C1 segment of cervical spinal cord (tissue), 14 donors: ENCODE data around the gene POLE3.
"Not testable (repeated sequence)": the region's sequence is repeated elsewhere in the genome, so short reads cannot be mapped to it uniquely, and the experiment has no call there.

Experiments
- DNase-seq, 14 donors: peaks; one replicate each; lab custom pipeline; 2025; lab: John Stamatoyannopoulos, UW

Gene POLE3

GRCh38 chr9:113410207-113410864, at the start of gene POLE3, which contains the start of gene C9orf43:
POLE3 (minus strand) TSS chr9:113410675; CDS start chr9:113410293, 382 bp downstream.
C9orf43 (plus strand) TSS chr9:113410747; CDS start chr9:113413494, 2,747 bp downstream.
- peak; percentile 64 to 99 (median 97) for DNase-seq

GRCh38 chr9:113456235-113456634, 45.8 kb upstream of the POLE3 start:
- no peak for DNase-seq

GRCh38 chr9:113454914-113455761, 44.7 kb upstream of the POLE3 start:
- no peak for DNase-seq

- no peak for DNase-seq
Measured at GRCh38 chr9:113452113-113452605, 41.7 kb upstream of the POLE3 start.

GRCh38 chr9:113449376-113449775, 38.9 kb upstream of the POLE3 start:
- DNase-seq = no peak

DNA sequence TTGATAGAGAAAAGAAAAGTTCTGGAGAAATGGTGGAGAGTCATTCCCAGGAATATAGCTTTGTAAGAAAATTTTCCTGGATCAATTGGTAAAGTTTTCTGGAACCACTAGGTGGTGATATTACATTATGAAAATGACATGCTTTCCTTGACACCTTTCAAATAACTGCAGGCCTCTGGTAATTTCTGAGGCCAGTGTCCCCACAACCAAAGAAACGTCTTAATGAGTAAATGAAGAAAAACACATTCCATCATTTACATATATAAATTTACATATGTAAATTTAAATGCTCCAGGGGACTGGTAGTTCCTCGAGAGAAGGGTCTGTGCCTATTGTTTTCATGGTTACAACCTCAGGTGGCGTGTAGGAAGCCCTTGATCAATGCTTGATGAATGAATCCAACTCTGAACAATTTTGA, 35.9 kb upstream of the POLE3 start:
- DNase-seq = peak in 2 of 14 donors; percentile 2 to 11

GRCh38 chr9:113444736-113445135, 34.3 kb upstream of the POLE3 start:
- DNase-seq = no peak

GRCh38 chr9:113437716-113438115, 27.2 kb upstream of the POLE3 start:
- DNase-seq = not testable (repeated sequence)

DNA sequence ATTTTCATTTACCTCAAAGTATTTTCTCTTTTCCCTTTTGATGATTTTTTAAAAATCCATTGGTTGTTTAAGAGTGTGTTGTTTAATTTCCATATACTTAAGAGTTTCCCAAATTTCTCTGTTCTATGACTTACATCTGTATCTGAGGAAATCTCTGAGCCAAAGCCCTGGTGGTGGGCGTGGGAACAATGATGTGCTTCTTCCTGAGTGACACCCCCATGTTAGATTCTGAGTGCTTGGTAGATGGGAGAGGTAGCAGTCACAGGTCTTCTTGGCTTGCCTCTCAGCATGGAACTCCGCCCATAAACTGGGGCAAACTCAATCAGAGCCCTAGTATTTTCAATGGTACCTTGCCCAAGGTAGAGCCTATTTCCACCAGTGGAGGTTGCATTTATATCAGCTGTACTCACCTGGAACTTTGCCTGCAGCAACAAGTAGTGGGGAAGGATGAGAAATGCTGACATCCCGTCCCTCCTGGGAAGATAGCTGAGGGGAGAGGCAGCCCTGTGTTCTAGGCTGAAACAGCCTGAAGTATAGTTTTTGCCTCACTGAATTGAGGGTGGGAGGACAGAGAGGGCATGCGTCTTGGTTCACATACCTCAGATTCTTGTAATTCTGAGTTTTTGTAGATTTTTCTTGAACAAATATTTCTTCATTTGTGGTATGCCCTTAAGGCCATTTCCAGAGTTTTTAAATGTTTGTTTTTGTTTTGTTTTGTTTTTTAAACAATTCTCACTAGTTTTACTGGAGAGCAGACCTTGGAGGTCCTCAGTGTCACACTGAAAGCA, 26.4 kb upstream of the POLE3 start:
- no peak for DNase-seq

DNA sequence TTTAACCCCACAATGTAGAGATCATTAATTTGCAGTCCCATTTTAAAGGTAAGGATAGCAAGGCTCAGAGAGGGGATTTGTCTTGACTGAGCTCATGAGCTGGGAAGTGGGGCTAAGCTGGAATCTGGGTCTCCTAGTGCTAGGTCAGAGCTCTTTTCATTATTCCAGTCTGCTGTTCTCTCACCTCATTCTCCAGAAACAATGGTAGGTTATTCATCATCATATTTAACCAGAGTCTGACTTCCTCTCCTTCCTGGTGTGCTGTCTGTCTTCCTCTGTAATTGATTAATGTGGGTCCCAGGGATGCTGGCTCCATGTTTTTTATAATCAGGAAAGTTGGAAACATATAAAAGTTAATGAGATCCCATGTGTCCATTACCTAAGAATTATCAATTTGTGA, 20.7 kb upstream of the POLE3 start:
- no peak for DNase-seq

DNA sequence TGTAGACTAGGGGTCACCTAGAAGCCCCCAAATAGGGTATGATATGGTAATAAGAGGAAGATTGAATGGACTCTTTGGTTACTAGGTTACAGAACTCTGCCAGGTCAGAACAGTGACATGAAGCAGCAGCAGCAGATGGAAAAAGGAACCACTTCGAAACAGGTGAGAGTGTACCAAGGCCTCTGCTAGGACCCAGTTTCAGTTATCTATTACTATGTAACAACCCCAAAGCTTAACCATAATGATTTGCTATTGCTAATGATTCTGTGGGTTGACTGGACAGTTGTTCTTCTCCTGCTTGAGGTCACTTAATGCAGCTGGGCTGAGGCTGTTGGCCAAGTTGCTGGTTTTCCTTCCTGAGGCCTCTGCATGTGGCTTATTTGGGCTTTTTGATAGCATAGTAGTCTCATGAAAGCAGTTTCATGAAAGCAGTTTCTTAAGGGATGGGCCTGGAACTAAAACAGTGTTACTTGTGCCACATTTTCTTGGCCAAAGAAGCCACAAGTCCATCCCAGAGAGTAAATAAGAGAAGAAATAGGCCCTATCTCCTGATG, 17.7 kb upstream of the POLE3 start:
- DNase-seq = no peak

- no peak for DNase-seq
Measured at GRCh38 chr9:113427629-113428028, 17.2 kb upstream of the POLE3 start.

DNA sequence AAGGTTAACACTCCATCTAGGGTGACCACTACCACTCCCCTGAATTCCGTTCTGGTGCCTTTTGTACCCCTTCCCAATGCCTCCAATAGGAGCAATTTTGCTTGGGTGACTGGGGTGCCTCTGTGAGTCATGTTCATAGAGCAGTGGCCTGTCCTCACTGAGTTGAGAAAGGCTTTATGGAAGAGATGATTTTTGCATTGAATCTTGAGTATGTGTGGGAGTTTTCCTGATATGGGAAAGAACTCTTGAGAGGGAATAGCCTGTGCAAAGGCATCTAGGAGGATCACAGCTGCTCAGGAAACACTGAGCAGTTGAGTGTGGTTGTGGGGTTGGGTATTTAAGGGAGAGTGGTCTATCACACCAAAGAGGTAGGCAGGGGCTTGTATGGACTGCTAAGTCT, 16.2 kb upstream of the POLE3 start:
- DNase-seq = no peak

DNA sequence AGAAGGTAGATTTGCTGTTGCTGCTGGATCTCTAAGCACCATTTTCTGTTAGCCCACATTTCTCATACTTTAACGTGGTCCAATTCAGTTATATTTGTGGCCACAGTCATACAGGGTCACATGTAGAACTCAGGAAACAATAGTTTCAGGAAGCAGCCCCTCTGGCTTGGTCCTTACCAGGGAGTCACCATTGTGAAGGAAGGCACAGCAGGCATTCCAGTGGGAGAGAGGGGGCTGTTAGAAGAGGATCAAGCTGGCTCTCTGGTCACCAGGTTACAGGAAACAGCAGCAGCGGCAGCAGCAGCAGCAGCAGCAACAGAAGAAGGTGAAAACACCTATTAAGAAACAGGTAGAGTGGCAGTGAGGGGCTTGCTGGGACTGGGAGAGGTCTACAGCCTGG, 14.6 kb upstream of the POLE3 start:
- DNase-seq = no peak

DNA sequence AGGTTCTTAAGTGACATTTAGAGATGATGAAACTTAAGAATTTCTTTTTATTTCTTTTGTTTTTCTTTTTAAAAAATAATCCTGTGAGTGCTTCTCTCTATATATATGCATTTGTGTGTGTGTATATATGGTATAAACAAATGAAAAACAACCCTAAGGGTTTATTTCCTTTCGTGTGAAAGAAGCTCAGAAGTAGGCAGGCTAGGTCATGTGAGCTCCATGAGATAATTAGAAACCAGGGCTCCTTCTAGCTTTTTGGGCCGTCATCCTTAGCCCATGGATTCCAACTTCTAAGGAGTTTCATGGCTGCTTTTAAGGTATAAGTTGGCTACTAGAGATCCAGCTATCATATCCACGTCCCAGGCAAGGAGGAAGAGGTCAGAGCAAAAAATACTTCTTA, 11.3 kb upstream of the POLE3 start:
- DNase-seq = no peak

DNA sequence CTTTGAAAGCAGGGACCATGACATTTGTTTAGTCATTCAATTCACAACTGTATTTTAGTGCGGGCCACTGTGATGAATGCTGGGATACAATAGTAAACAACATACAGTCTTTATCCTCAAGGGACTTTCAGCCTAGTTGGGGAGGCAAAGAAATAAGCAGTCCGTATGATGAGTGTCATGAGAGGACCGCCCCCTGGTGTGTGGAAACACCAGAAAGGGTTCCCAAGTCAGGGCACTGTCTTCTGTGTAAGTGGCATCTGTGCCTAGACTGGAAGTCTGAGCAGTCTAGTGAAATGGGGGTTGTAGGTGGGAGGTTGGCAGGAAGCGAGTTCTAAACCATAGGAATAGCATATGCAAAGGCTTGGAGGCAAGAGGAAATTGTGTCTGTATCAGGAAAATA, 6.9 kb upstream of the POLE3 start:
- no peak for DNase-seq

DNA sequence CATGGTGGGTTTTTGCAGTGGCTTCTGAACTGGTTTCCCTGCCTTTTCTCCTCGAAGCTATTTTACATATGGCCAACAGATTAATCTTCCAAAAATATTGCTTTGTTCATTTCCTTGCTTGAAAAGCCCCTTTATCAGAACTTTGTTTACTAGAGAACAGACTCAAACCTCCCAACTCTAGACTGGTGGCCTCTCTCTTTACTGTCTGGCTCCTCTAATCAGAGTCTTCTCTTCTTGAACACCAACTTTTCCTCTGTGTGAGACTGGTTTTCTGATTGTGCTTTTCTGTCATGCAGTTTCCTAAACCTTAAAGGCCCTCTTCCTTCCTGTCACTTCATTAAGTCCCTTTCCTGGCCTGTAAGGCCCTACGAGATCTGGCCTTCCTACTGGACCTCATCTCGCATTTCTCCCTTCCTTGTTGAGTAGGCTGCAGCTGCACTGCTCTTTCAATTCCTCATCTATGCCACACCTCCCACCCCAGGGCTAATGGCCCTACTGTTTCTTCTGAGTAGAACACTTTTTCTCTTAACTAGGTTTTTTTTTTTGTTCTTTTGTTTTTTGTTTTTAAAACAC, 5.8 kb upstream of the POLE3 start:
- no peak for DNase-seq

GRCh38 chr9:113409883-113410206, 630 bp downstream of the POLE3 start:
- no peak for DNase-seq

DNA sequence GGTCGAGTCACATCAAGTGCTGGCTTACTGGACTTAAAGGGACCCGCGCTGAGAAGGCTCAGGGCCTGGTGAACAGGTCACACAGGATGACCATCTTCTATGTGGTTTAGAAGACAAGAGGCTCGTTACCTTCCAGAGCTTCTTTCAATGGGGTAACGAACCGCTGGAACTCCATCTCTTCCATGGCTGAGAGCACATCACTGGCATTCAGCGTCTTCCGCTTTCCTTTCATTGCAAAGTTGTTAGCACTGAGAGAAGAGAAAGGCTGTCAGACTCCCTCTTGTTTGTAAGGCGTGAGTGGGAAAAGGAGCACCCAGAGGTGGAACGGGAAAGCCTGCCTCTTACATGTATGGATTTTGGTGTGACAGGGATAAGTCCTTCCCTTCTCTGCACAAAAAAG, 994 bp downstream of the POLE3 start:
- no peak for DNase-seq

DNA sequence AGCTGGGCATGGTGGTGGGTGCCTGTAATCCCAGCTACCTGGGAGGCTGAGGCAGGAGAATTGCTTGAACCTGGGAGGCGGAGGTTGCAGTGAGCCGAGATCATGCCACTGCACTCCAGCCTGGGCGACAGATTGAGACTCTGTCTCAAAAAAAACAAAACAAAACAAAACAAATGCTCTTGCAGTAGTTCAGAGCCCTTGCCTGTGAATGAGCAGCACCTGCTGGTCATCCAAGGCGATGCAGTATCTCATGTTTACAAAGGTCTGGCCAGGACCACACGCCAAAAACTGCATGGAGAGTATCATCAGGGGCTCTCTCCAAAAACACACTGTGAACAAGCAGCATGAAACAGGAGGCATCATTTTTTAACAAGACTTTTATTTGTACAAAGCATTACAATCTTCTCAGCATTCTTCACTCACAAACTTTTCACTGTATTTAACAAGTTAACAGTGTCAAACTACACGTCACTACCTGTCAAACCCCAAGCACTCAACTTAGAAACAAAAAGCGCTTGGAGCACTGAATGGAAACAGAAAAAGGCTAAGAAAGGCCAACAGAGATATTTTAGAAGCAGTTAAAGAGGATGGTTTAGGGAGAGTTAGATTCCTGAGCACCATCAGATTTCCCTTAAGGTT, 3.5 kb downstream of the POLE3 start:
- DNase-seq = peak in 8 of 14 donors; percentile 6 to 38 (median 14)

DNA sequence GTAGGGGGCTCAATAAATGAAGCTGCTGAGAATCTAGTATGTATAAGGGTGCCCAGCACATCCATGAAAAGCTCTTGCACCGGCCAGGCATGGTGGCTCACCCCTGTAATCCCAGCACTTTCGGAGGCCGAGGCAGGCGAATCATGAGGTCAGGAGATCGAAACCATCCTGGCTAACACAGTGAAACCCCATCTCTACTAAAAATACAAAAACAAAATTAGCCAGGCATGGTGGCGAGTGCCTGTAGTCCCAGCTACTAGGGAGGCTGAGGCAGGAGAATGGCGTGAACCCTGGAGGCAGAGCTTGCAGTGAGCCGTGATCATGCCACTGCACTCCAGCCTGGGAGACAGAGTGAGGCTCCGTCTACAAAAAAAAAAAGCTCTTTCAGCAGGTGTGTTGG, 4.1 kb downstream of the POLE3 start:
- DNase-seq = not testable (repeated sequence)
